ENCODE results near the gene APOA4. TPM values are rescaled to one million over a fixed set of nuclear protein-coding genes. Genes with fewer than 3 reads are reported as not detected.

The APOA4 gene
- total and polyA plus RNA-seq, 9 of the 15 experiments (the other 6 are each of a cell fraction or from before 2014, with no cell fraction given): 0.07 TPM; not detected in 8

DNA sequence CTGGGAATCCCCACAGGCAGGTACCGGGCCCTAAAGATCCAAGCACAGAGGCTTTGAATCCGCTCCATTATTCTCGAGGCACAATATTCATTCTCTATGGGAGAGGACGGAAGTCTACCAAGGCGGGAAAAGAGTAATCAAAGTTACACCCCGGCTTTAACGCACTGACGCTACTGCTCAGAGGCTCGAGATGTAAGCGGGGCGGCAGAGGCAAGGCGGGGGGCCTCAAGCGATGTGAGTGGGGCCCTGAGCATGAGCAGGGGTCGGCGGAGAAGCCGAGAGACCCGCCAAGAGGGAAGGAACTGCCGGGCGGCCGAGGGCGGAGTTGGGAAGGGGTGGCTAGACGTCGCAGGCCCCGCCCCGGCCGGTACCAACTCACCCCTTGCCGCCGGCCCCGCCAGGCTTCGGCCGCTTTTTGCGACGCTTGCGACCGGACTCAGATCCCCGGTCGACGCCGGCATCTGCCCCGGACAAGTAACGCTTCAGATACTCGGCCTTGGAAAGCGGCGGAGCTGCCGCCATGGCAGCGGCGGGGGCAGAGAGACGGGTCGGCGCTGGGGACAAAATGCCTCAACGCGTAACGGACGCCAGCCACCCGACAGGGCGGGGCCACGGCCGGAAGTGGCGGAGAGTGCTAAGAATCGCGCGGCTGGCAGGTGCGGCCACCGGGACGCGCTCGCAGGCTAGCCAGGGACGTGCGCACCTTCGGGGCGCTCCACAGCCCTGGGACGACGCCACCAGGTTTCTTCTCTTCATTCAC lies 50.5 kb downstream of the APOA4 start, which contains the start of gene BUD13 (continued):
- no peak for TF ChIP-seq PCBP2 (IDR thresholded peaks at IDR 0.05; ENCODE audit: low read depth, low read length, poor library complexity, severe bottlenecking)
- 0 out of 2 replicates have a peak, but pooled peaks have one; percentile 22 for TF ChIP-seq RUNX1 (IDR thresholded peaks at IDR 0.05; ENCODE audit: low read depth)
- TF ChIP-seq ZNF766 (CRISPR knock-in tag; conservative IDR thresholded peaks at IDR 0.05): no peak; the same call in 1 of the 2 replicates
- TF ChIP-seq, protein P1, sequence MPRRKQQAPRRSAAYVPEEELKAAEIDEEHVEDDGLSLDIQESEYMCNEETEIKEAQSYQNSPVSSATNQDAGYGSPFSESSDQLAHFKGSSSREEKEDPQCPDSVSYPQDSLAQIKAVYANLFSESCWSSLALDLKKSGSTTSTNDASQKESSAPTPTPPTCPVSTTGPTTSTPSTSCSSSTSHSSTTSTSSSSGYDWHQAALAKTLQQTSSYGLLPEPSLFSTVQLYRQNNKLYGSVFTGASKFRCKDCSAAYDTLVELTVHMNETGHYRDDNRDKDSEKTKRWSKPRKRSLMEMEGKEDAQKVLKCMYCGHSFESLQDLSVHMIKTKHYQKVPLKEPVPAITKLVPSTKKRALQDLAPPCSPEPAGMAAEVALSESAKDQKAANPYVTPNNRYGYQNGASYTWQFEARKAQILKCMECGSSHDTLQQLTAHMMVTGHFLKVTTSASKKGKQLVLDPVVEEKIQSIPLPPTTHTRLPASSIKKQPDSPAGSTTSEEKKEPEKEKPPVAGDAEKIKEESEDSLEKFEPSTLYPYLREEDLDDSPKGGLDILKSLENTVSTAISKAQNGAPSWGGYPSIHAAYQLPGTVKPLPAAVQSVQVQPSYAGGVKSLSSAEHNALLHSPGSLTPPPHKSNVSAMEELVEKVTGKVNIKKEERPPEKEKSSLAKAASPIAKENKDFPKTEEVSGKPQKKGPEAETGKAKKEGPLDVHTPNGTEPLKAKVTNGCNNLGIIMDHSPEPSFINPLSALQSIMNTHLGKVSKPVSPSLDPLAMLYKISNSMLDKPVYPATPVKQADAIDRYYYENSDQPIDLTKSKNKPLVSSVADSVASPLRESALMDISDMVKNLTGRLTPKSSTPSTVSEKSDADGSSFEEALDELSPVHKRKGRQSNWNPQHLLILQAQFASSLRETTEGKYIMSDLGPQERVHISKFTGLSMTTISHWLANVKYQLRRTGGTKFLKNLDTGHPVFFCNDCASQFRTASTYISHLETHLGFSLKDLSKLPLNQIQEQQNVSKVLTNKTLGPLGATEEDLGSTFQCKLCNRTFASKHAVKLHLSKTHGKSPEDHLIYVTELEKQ (CRISPR knock-in tag; IDR thresholded peaks at IDR 0.05): no peak
- TF ChIP-seq, protein P2, sequence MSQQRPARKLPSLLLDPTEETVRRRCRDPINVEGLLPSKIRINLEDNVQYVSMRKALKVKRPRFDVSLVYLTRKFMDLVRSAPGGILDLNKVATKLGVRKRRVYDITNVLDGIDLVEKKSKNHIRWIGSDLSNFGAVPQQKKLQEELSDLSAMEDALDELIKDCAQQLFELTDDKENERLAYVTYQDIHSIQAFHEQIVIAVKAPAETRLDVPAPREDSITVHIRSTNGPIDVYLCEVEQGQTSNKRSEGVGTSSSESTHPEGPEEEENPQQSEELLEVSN (IDR thresholded peaks at IDR 0.05; ENCODE audit: borderline replicate concordance in 1 of 2, extremely low read depth in 1 of 2, insufficient read depth in 1 of 2, insufficient read length in 1 of 2, low read depth in 1 of 2, low read length in 1 of 2, poor library complexity in 1 of 2, severe bottlenecking in 1 of 2): peak; percentile 86 to 95
- TF ChIP-seq, protein P3, sequence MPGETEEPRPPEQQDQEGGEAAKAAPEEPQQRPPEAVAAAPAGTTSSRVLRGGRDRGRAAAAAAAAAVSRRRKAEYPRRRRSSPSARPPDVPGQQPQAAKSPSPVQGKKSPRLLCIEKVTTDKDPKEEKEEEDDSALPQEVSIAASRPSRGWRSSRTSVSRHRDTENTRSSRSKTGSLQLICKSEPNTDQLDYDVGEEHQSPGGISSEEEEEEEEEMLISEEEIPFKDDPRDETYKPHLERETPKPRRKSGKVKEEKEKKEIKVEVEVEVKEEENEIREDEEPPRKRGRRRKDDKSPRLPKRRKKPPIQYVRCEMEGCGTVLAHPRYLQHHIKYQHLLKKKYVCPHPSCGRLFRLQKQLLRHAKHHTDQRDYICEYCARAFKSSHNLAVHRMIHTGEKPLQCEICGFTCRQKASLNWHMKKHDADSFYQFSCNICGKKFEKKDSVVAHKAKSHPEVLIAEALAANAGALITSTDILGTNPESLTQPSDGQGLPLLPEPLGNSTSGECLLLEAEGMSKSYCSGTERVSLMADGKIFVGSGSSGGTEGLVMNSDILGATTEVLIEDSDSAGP (CRISPR knock-in tag; IDR thresholded peaks at IDR 0.05): peak; percentile 49; the same call in 1 of the 2 replicates
- TF ChIP-seq PRPF4 (IDR thresholded peaks at IDR 0.05; ENCODE audit: insufficient read depth, low read depth, low read length, poor library complexity, severe bottlenecking): peak; percentile 49
- TF ChIP-seq CXXC5 (CRISPR knock-in tag; IDR thresholded peaks at IDR 0.05): peak; percentile 93
- 0 out of 2 replicates have a peak, but pooled peaks have one; percentile 2 for TF ChIP-seq CBX5 (IDR thresholded peaks at IDR 0.05; ENCODE audit: borderline replicate concordance, low read depth)
- TF ChIP-seq FIP1L1 (IDR thresholded peaks at IDR 0.05; ENCODE audit: low read depth, low read length, poor library complexity, severe bottlenecking): peak; percentile 70
- TF ChIP-seq HNRNPL (IDR thresholded peaks at IDR 0.05; ENCODE audit: low read depth, low read length): peak; percentile 70; the same call in 1 of the 2 replicates
